Activated naive CD4-positive, alpha-beta T cell treated with anti-CD3 and anti-CD28 coated beads, Interleukin-2, amount 50 U/mL, for 72 hours (primary cell): Measurements from ENCODE around the gene PLAC9. TPM values are rescaled to one million over a fixed set of nuclear protein-coding genes. Genes with fewer than 3 reads are reported as not detected.
"Not testable (repeated sequence)": the region's sequence is repeated elsewhere in the genome, so short reads cannot be mapped to it uniquely, and the experiment has no call there.

Experiments used
- ATAC-seq, 2 donors: fragments of 150-1000 bp; cut with Tn5 transposase; 2 replicates each; pipeline ENCODE4 v1.10.0; 2021; ENCODE audit warnings: mild to moderate bottlenecking in 2 of 2, moderate library complexity in 2 of 2
- DNase-seq, 2 donors: peaks; one replicate each; pipeline ENCODE4 v3.0.0; 2021 to 2022; ENCODE audit warnings: low spot score in 2 of 2
- H3K27ac Mint-ChIP-seq, 2 donors: one replicate each; pipeline ENCODE4 v1.8.0; 2022; ENCODE audit warnings: mild to moderate bottlenecking in 2 of 2, mixed read lengths in 2 of 2
- H3K36me3 Mint-ChIP-seq, 2 donors: one replicate each; pipeline ENCODE4 v1.8.0; 2022; ENCODE audit warnings: mixed read lengths in 2 of 2
- H3K9me3 Mint-ChIP-seq, 2 donors: one replicate each; pipeline ENCODE4 v1.8.0; 2022; ENCODE audit warnings: mixed read lengths in 2 of 2
- total RNA-seq, 2 donors: library from RNA; stranded (reverse); gene quantifications; one replicate each; pipeline ENCODE4 v1.2.3, GENCODE V29; 2022

PLAC9 gene
- total RNA-seq, 2 donors from 2014 or later = not detected

GRCh38 chr10:80133687-80134086, 1.2 kb downstream of the PLAC9 start:
- H3K9me3 Mint-ChIP-seq, DNase-seq, H3K36me3 Mint-ChIP-seq, ATAC-seq, H3K27ac Mint-ChIP-seq: not testable (repeated sequence)

GRCh38 chr10:80136134-80136571, 3.6 kb downstream of the PLAC9 start:
- ATAC-seq (no peak), DNase-seq (no peak)
- no peak overlapping the region for H3K27ac Mint-ChIP-seq
- no peaks in the 10 kb centered on the region for H3K36me3 Mint-ChIP-seq
- H3K9me3 Mint-ChIP-seq = no peaks in the 10 kb centered on the region

- DNase-seq = no peak
- Mint-ChIP-seq H3K27ac (no peak overlapping the region), H3K36me3 (no peaks in the 10 kb centered on the region), H3K9me3 (no peaks in the 10 kb centered on the region)
- peak; percentile 9 to 11 for ATAC-seq
Observed at GRCh38 chr10:80137031-80137862, 4.7 kb downstream of the PLAC9 start.

GRCh38 chr10:80137920-80138319, 5.4 kb downstream of the PLAC9 start:
- no peak for DNase-seq
- H3K36me3 Mint-ChIP-seq = no peaks in the 10 kb centered on the region
- no peak for ATAC-seq
- H3K9me3 Mint-ChIP-seq = no peaks in the 10 kb centered on the region
- no peak overlapping the region for H3K27ac Mint-ChIP-seq

GRCh38 chr10:80139265-80139664, 6.7 kb downstream of the PLAC9 start:
- ATAC-seq (no peak), DNase-seq (no peak)
- H3K36me3 Mint-ChIP-seq = no peaks in the 10 kb centered on the region
- H3K27ac Mint-ChIP-seq = no peak overlapping the region
- no peaks in the 10 kb centered on the region for H3K9me3 Mint-ChIP-seq

GRCh38 chr10:80140251-80140650, 7.7 kb downstream of the PLAC9 start:
- ATAC-seq (no peak), DNase-seq (no peak)
- H3K36me3 Mint-ChIP-seq = no peaks in the 10 kb centered on the region
- H3K9me3 Mint-ChIP-seq = no peaks in the 10 kb centered on the region
- H3K27ac Mint-ChIP-seq = peak overlapping the region in 1 of 2 donors; percentile 72

GRCh38 chr10:80141696-80142460, 9.3 kb downstream of the PLAC9 start:
- peak overlapping the region in 1 of 2 donors; percentile 53 for H3K27ac Mint-ChIP-seq
- DNase-seq (no peak), ATAC-seq (no peak)
- H3K36me3 Mint-ChIP-seq = no peaks in the 10 kb centered on the region
- no peaks in the 10 kb centered on the region for H3K9me3 Mint-ChIP-seq

- peak; percentile 26 to 66 for DNase-seq
- H3K27ac Mint-ChIP-seq = peak overlapping the region; percentile 72 to 87
Observed at GRCh38 chr10:80144067-80144695, 11.7 kb downstream of the PLAC9 start.

GRCh38 chr10:80144696-80145131, 12.2 kb downstream of the PLAC9 start:
- H3K36me3 Mint-ChIP-seq = peaks cover 6 to 12% of the 10 kb centered on the region in 2 donors
- peak overlapping the region; percentile 72 to 87 for H3K27ac Mint-ChIP-seq
- ATAC-seq = peak; percentile 24 to 29
- no peak for DNase-seq
- peaks cover 0 to 6% of the 10 kb centered on the region in 2 donors for H3K9me3 Mint-ChIP-seq

More at GRCh38 chr10:80144067-80144695, 11.7 kb downstream of the PLAC9 start:
- Mint-ChIP-seq H3K36me3 (peaks cover under 1 to 7% of the 10 kb centered on the region in 2 donors), H3K9me3 (peaks cover 0 to 1% of the 10 kb centered on the region in 2 donors)
- ATAC-seq = peak; percentile 59 to 77

GRCh38 chr10:80145406-80146308, 13.1 kb downstream of the PLAC9 start:
- Mint-ChIP-seq H3K9me3 (peaks cover 0 to 11% of the 10 kb centered on the region in 2 donors), H3K36me3 (peaks cover 13 to 19% of the 10 kb centered on the region in 2 donors), H3K27ac (peak overlapping the region; percentile 75 to 87)
- DNase-seq, ATAC-seq: not testable (repeated sequence)

- Mint-ChIP-seq H3K27ac (peak overlapping the region; percentile 50 to 87), H3K9me3 (peaks cover 0 to 20% of the 10 kb centered on the region in 2 donors), H3K36me3 (peaks cover 26 to 31% of the 10 kb centered on the region in 2 donors)
- ATAC-seq = no peak
- no peak for DNase-seq
Observed at GRCh38 chr10:80146918-80147317, 14.4 kb downstream of the PLAC9 start.

- H3K9me3 Mint-ChIP-seq = peaks cover 0 to 20% of the 10 kb centered on the region in 2 donors
- ATAC-seq (no peak), DNase-seq (no peak)
- H3K36me3 Mint-ChIP-seq = peaks cover 40 to 45% of the 10 kb centered on the region in 2 donors
- H3K27ac Mint-ChIP-seq = peak overlapping the region; percentile 22 to 83
Observed at GRCh38 chr10:80148166-80148805, 15.8 kb downstream of the PLAC9 start.

- no peak for ATAC-seq
- peak overlapping the region in 1 of 2 donors; percentile 83 for H3K27ac Mint-ChIP-seq
- H3K36me3 Mint-ChIP-seq = peaks cover 48 to 53% of the 10 kb centered on the region in 2 donors
- no peak for DNase-seq
- H3K9me3 Mint-ChIP-seq = peaks cover 0 to 20% of the 10 kb centered on the region in 2 donors
Observed at GRCh38 chr10:80149123-80149522, 16.6 kb downstream of the PLAC9 start.

GRCh38 chr10:80150172-80150571, 17.6 kb downstream of the PLAC9 start:
- no peak for ATAC-seq
- Mint-ChIP-seq H3K27ac (peak overlapping the region in 1 of 2 donors; percentile 83), H3K9me3 (peaks cover 0 to 20% of the 10 kb centered on the region in 2 donors), H3K36me3 (peaks cover 55 to 61% of the 10 kb centered on the region in 2 donors)
- DNase-seq = no peak

GRCh38 chr10:80152820-80153219, 20.3 kb downstream of the PLAC9 start:
- no peak for ATAC-seq
- Mint-ChIP-seq H3K36me3 (peaks cover 68 to 72% of the 10 kb centered on the region in 2 donors), H3K9me3 (peaks cover 0 to 20% of the 10 kb centered on the region in 2 donors), H3K27ac (peak overlapping the region; percentile 26 to 83)
- DNase-seq = no peak
